OCI-LY7 (cell line): ENCODE data around the gene INAVA. TPM values are rescaled to one million over a fixed set of nuclear protein-coding genes. Genes with fewer than 3 reads are reported as not detected.

Experiments used
- BruUV-seq: library from RNA; stranded (reverse); fragments of 400-500 nt; replicated peaks from 2 replicates; lab custom pipeline; 2021; lab: Mats Ljungman, UMichigan
- CTCF ChIA-PET: fragments of 300-600 bp; sonication (Branson Sonifier 250); formaldehyde crosslinking; loops from one replicate; lab custom pipeline; 2022; ENCODE audit warnings: antibody characterized with exemption; ENCODE audit not compliant: unreplicated experiment; lab: Charles Lee
- POLR2A ChIA-PET: fragments of 300-600 bp; sonication (Branson Sonifier 250); formaldehyde crosslinking; loops from one replicate; lab custom pipeline; 2022; ENCODE audit warnings: antibody characterized with exemption; lab: Charles Lee
- DNase-seq: peaks from one replicate; pipeline ENCODE4 v3.0.0-alpha.2; 2015; ENCODE audit warnings: low spot score
- H2AFZ ChIP-seq: fragments of 200-600 bp; sonication (generic), shearing (Covaris generic); 2 replicates; pipeline ENCODE4 v1.6.1; 2014; ENCODE audit warnings: mild to moderate bottlenecking, antibody characterized with exemption, low read length, moderate library complexity
- H3K27ac ChIP-seq: fragments of 200-600 bp; sonication (generic); 2 replicates; pipeline ENCODE4 v1.5.1; 2014; ENCODE audit warnings: mixed run types, low read depth, mild to moderate bottlenecking, moderate library complexity, low read length, inconsistent platforms; ENCODE audit not compliant: poor library complexity, severe bottlenecking
- H3K36me3 ChIP-seq: fragments of 200-600 bp; sonication (generic); 2 replicates; pipeline ENCODE4 v1.6.1; 2014; ENCODE audit warnings: mild to moderate bottlenecking, antibody characterized with exemption, low read length, moderate library complexity, mixed read lengths; ENCODE audit not compliant: insufficient read depth
- H3K4me1 ChIP-seq: fragments of 200-600 bp; sonication (generic); 2 replicates; pipeline ENCODE4 v1.5.1; 2014; ENCODE audit warnings: mild to moderate bottlenecking, low read length; ENCODE audit not compliant: insufficient read depth, poor library complexity, severe bottlenecking
- H3K4me2 ChIP-seq: fragments of 200-600 bp; sonication (generic); 2 replicates; pipeline ENCODE4 v1.6.1; 2014; ENCODE audit warnings: mild to moderate bottlenecking, low read length
- H3K4me3 ChIP-seq: fragments of 200-600 bp; sonication (generic); 2 replicates; pipeline ENCODE4 v1.5.1; 2014; ENCODE audit warnings: mild to moderate bottlenecking, low read depth, low read length; ENCODE audit not compliant: poor library complexity, severe bottlenecking
- H3K79me2 ChIP-seq: fragments of 200-600 bp; sonication (generic); 2 replicates; pipeline ENCODE4 v1.6.1; 2016; ENCODE audit warnings: low read depth, mild to moderate bottlenecking, low read length, moderate library complexity, mixed read lengths; ENCODE audit not compliant: insufficient read depth
- H3K9me2 ChIP-seq: fragments of 200-600 bp; sonication (generic); 2 replicates; pipeline ENCODE4 v1.6.1; 2016; ENCODE audit warnings: mild to moderate bottlenecking, low read length, mixed read lengths; ENCODE audit not compliant: insufficient read depth
- H3K9me3 ChIP-seq: fragments of 200-600 bp; sonication (generic); 2 replicates; pipeline ENCODE4 v1.6.1; 2014; ENCODE audit warnings: mild to moderate bottlenecking, mixed run types, low read length, mixed read lengths
- H4K20me1 ChIP-seq: fragments of 200-600 bp; sonication (generic); 2 replicates; pipeline ENCODE4 v1.6.1; 2014; ENCODE audit warnings: mild to moderate bottlenecking, antibody characterized with exemption, low read length, moderate library complexity, mixed read lengths; ENCODE audit not compliant: insufficient read depth
- EZH2phosphoT487 ChIP-seq: fragments of 200-600 bp; sonication (generic); IDR thresholded peaks from 2 replicates; pipeline ENCODE4 v1.6.1; 2018; ENCODE audit warnings: low read depth, borderline replicate concordance, mild to moderate bottlenecking, mixed run types, antibody characterized with exemption, low read length, moderate library complexity, mixed read lengths
- intact Hi-C: fragments of 100-400 bp; cut with micrococcal nuclease; formaldehyde crosslinking; loops from one replicate; pipeline ENCODE4 v1.10.0; 2022; ENCODE audit not compliant: unreplicated experiment
- total RNA-seq, 2 experiments: library from RNA; depleted of rRNA in 1 of 2; stranded (reverse); fragments of >200 nt in 1 of 2; shearing (Covaris generic) in 1 of 2; gene quantifications; 2 replicates each; pipeline ENCODE4 v1.2.3, GENCODE V29; 2014 to 2022
- TF ChIP-seq, protein P1 (sequence below): fragments of 200-600 bp; sonication (generic); conservative IDR thresholded peaks from 2 replicates; pipeline ENCODE4 v1.5.1; 2014; ENCODE audit warnings: mild to moderate bottlenecking, antibody characterized with exemption, low read length, moderate library complexity, mixed read lengths

INAVA gene
- total RNA-seq, 2 experiments from 2014 or later = not detected

DNA sequence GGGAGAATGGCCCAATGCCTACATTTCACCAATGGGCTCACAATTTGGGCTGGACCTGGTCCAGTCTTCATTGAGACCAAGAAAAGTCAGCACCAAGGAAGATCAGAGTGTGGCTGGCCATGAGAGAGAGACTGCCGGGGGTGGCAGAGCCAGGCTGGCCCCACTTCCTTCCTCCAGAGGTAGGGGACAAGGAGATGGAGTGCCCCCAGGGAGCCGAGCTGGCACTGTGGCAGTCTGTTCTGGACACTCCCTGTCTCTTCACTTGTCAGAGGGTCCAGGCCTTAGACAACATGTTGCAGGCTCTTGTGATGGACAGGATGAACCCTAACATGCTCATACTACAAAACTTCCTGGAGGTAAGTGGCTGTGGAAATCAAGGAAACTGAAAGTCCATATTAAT, 27.7 kb downstream of the INAVA start:
- BruUV-seq = no TSS peak
- CTCF ChIA-PET = no interaction called here

DNA sequence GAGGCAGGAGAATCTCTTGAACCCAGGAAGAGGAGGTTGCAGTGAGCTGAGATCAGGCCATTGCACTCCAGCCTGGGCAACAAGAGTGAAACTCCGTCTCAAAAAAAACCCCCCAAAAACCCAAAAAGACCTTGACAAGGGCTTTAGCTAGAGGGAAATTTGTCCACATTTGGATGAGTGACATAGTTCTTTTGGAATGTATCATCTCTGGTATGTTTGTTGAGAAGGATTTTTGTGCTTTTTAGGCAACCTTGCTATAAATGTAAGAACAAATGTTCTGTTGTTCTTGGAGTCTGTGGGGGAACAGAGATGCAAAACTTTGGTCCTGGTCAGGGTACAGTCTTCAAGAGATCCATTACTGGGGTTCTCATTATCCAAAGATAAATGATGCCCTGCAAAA, 28.9 kb downstream of the INAVA start:
- no peak for TF ChIP-seq EZH2phosphoT487
- TF ChIP-seq, protein P1, sequence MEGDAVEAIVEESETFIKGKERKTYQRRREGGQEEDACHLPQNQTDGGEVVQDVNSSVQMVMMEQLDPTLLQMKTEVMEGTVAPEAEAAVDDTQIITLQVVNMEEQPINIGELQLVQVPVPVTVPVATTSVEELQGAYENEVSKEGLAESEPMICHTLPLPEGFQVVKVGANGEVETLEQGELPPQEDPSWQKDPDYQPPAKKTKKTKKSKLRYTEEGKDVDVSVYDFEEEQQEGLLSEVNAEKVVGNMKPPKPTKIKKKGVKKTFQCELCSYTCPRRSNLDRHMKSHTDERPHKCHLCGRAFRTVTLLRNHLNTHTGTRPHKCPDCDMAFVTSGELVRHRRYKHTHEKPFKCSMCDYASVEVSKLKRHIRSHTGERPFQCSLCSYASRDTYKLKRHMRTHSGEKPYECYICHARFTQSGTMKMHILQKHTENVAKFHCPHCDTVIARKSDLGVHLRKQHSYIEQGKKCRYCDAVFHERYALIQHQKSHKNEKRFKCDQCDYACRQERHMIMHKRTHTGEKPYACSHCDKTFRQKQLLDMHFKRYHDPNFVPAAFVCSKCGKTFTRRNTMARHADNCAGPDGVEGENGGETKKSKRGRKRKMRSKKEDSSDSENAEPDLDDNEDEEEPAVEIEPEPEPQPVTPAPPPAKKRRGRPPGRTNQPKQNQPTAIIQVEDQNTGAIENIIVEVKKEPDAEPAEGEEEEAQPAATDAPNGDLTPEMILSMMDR = no peak
- H3K36me3 ChIP-seq = no peaks in the 10 kb centered on the region
- ChIA-PET POLR2A (no interaction called here), CTCF (no interaction called here)
- no peak overlapping the region for H3K27ac ChIP-seq
- H3K79me2 ChIP-seq = no peaks in the 10 kb centered on the region
- H3K4me2 ChIP-seq = no peak overlapping the region
- no peaks in the 10 kb centered on the region for H3K9me3 ChIP-seq
- no peak for DNase-seq
- no peak overlapping the region for H2AFZ ChIP-seq
- H3K4me1 ChIP-seq = no peaks in the 10 kb centered on the region
- no peaks in the 10 kb centered on the region for H4K20me1 ChIP-seq
- BruUV-seq = no TSS peak
- H3K9me2 ChIP-seq = no peaks in the 10 kb centered on the region
- intact Hi-C loops = no loop called here
- no peak overlapping the region for H3K4me3 ChIP-seq

More for the DNA sequence above, 27.7 kb downstream of the INAVA start:
- H3K4me1 ChIP-seq = no peaks in the 10 kb centered on the region
- no peak overlapping the region for H3K27ac ChIP-seq
- intact Hi-C loops = no loop called here
- H4K20me1 ChIP-seq = no peaks in the 10 kb centered on the region
- no peak overlapping the region for H3K4me3 ChIP-seq
- no peaks in the 10 kb centered on the region for H3K9me2 ChIP-seq
- no peak overlapping the region for H3K4me2 ChIP-seq
- DNase-seq = no peak
- no peaks in the 10 kb centered on the region for H3K36me3 ChIP-seq
- TF ChIP-seq, protein P1 = no peak
- no peak for TF ChIP-seq EZH2phosphoT487
- no peaks in the 10 kb centered on the region for H3K9me3 ChIP-seq
- H3K79me2 ChIP-seq = no peaks in the 10 kb centered on the region
- POLR2A ChIA-PET = no interaction called here
- H2AFZ ChIP-seq = no peak overlapping the region

DNA sequence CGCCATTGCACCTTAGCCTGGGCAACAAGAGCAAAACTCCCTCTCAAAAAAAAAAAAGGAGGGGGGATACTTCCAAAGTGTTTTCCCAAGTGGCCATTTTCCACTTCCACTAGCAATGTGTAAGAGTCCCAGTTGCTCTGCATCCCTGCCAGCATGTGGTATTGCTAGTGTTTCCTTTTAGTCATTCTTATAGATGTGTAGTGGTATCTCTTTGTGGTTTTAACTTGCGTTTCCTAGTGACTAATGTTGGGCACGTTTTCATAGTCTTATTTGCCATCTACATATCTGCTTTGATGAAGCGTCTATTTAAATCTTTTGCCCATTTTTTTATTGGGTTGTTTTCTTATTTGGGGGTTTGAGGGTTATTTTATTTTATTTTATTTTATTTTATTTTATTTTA, 31.1 kb downstream of the INAVA start:
- Histone ChIP-seq H3K4me1 (no peaks in the 10 kb centered on the region), H3K9me3 (no peaks in the 10 kb centered on the region), H3K9me2 (no peaks in the 10 kb centered on the region), H3K79me2 (no peaks in the 10 kb centered on the region), H3K4me2 (no peak overlapping the region), H2AFZ (no peak overlapping the region), H3K4me3 (no peak overlapping the region), H3K27ac (no peak overlapping the region), H4K20me1 (no peaks in the 10 kb centered on the region), H3K36me3 (no peaks in the 10 kb centered on the region)
- intact Hi-C loops = no loop called here
- CTCF ChIA-PET = no interaction called here
- TF ChIP-seq EZH2phosphoT487 = no peak
- TF ChIP-seq, protein P1 = no peak
- POLR2A ChIA-PET = no interaction called here
- BruUV-seq = no TSS peak
- DNase-seq = no peak
